Lung (tissue), 12 donors: ENCODE data around the gene ZNF750. TPM values are rescaled to one million over a fixed set of nuclear protein-coding genes. Genes with fewer than 3 reads are reported as not detected.

Experiments
- ATAC-seq: fragments of 200-7000 bp; cut with Tn5 transposase; one replicate; pipeline ENCODE4 v1.9.1; 2020; ENCODE audit warnings: moderate number of reproducible peaks; ENCODE audit not compliant: insufficient read depth, low FRiP score
- DNase-seq, 3 donors: peaks; one replicate each; pipeline ENCODE4 v3.0.0-alpha.2; 2013 to 2017
- H3K27ac ChIP-seq, 2 donors: one replicate each; pipeline ENCODE4 v1.5.1; 2013; ENCODE audit warnings: mild to moderate bottlenecking in 2 of 2, moderate library complexity in 2 of 2, control low read depth in 1 of 2, inconsistent platforms in 1 of 2, low read depth in 1 of 2, low read length in 1 of 2
- H3K27me3 ChIP-seq, 3 donors: one replicate each; pipeline ENCODE4 v1.5.1; 2013; ENCODE audit warnings: low read length in 2 of 3; ENCODE audit not compliant: control insufficient read depth in 3 of 3, insufficient read depth in 3 of 3
- H3K36me3 ChIP-seq, 4 donors: one replicate each; pipeline ENCODE4 v1.5.1; 2013; ENCODE audit warnings: low read length in 4 of 4, mild to moderate bottlenecking in 1 of 4, moderate library complexity in 1 of 4; ENCODE audit not compliant: control insufficient read depth in 4 of 4, insufficient read depth in 4 of 4
- H3K4me1 ChIP-seq, 5 donors: one replicate each; pipeline ENCODE4 v1.5.1; 2013; ENCODE audit warnings: low read length in 5 of 5, mild to moderate bottlenecking in 2 of 5, moderate library complexity in 1 of 5; ENCODE audit not compliant: control insufficient read depth in 5 of 5, insufficient read depth in 5 of 5
- H3K4me3 ChIP-seq: one replicate; pipeline ENCODE4 v1.5.1; 2013; ENCODE audit warnings: mild to moderate bottlenecking, control low read depth, moderate library complexity
- H3K9ac ChIP-seq, 2 donors: one replicate each; pipeline ENCODE4 v1.5.1; 2013; ENCODE audit warnings: low read length in 2 of 2, control low read depth in 1 of 2; ENCODE audit not compliant: insufficient read depth in 1 of 2
- H3K9me3 ChIP-seq, 4 donors: one replicate each; pipeline ENCODE4 v1.5.1; 2013; ENCODE audit warnings: low read length in 3 of 4, mild to moderate bottlenecking in 1 of 4, moderate library complexity in 1 of 4; ENCODE audit not compliant: control insufficient read depth in 4 of 4, insufficient read depth in 3 of 4
- CTCF ChIP-seq: IDR thresholded peaks from 2 replicates; pipeline ENCODE4 v1.5.1; 2012; ENCODE audit warnings: mild to moderate bottlenecking; ENCODE audit errors: control extremely low read depth, extremely low read depth
- WGBS, 2 donors: extraction: QIAGEN DNeasy Blood & Tissue Kit; methylation state at CpG; one replicate each; pipeline ENCODE4 v1.1.7; 2013; 5-methylcytosine and 5-hydroxymethylcytosine counted together
- polyA plus RNA-seq, 2 donors: library from polyadenylated mRNA; stranded (reverse); fragments of 200-250 nt; gene quantifications; one replicate each; pipeline ENCODE4 v1.2.1, GENCODE V29; 2013
- total RNA-seq, 2 donors: library from RNA; depleted of rRNA in 1 of 2; stranded (reverse); fragments of >200 nt in 1 of 2; gene quantifications; one replicate each; pipeline ENCODE4 v1.2.1, GENCODE V29; 2014 to 2021
- donor health status: control.
- donor health status: control.
- donor health status: Bipolar disorder and iron deficiency.
- donor health status: healthy.
- donor health status: DM: yes; HTN: yes; CAD: no.

ZNF750 gene
- total and polyA plus RNA-seq, 4 donors: 1.3 to 4.4 (median 1.9) TPM

DNA sequence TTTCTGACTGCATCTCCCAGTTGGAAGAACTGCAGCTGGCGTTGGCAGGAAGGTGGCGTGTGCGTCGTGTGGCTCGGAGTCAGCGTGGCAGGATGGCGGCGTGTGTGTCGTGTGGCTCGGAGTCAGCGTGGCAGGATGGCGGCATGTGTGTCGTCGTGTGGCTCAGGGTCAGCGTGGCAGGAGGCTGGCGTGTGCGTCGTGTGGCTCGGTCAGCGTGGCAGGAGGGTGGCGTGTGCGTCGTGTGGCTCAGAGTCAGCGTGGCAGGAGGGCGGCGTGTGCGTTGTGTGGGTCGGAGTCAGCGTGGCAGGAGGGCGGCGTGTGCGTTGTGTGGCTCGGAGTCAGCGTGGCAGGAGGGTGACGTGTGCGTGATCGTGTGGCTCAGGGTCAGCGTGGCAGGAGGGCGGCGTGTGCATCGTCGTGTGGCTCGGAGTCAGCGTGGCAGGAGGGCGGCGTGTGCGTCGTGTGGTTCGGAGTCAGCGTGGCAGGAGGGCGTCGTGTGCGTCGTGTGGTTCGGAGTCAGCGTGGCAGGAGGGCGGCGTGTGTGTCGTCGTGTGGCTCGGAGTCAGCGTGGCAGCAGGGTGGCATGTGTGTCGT, 38.3 kb downstream of the ZNF750 start:
- 97% methylated on average over 63 of the region's 63 CpGs for WGBS, 2 donors
- Histone ChIP-seq H3K4me3 (no peak overlapping the region), H3K4me1 (no peaks in the 10 kb centered on the region), H3K9ac (no peak overlapping the region), H3K9me3 (peaks cover 0 to 4% (median 0%) of the 10 kb centered on the region in 4 donors), H3K36me3 (peaks cover 0 to 17% (median 6%) of the 10 kb centered on the region in 4 donors), H3K27me3 (no peaks in the 10 kb centered on the region), H3K27ac (no peak overlapping the region)
- ATAC-seq: no peak
- DNase-seq: no peak
- TF ChIP-seq CTCF: no peak

DNA sequence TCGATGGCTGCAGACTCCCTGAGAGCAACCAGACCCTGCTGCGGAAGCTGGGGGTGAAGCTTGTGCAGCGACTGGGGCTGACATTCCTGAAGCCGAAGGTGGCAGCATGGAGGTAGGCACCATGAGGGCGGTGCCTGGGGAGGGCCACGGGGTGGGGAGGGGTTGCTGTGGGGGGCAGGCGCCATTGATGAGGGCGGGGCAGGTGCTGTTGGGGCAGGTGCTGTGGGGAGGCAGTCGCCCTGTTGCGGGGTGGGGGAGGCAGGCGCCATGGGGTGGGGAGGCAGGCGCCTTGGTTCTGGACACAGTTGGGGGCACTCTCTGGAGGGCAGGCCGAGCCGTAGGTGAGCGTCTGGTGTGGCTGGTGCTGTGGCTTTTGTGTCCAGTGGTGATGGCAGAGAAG, 38.9 kb downstream of the ZNF750 start:
- no peak overlapping the region for H3K27ac ChIP-seq
- ATAC-seq: no peak
- TF ChIP-seq CTCF: no peak
- H3K4me1 ChIP-seq: no peaks in the 10 kb centered on the region
- H3K9ac ChIP-seq: no peak overlapping the region
- DNase-seq: no peak
- no peaks in the 10 kb centered on the region for H3K27me3 ChIP-seq
- 97% methylated on average over 12 to 15 of the region's 15 CpGs for WGBS, 2 donors
- peaks cover 0 to 4% (median 0%) of the 10 kb centered on the region in 4 donors for H3K9me3 ChIP-seq
- H3K4me3 ChIP-seq: no peak overlapping the region
- H3K36me3 ChIP-seq: peaks cover 0 to 13% (median 6%) of the 10 kb centered on the region in 4 donors

GRCh38 chr17:82799591-82799990, 40.2 kb downstream of the ZNF750 start:
- WGBS, 2 donors: 95 to 96% methylated on average over 16 of the region's 16 CpGs
- Histone ChIP-seq H3K36me3 (peaks cover 0 to 17% (median 6%) of the 10 kb centered on the region in 4 donors), H3K27ac (no peak overlapping the region), H3K4me3 (no peak overlapping the region), H3K27me3 (no peaks in the 10 kb centered on the region), H3K4me1 (peaks cover 0 to 5% (median 0%) of the 10 kb centered on the region in 5 donors), H3K9ac (no peak overlapping the region), H3K9me3 (peaks cover 0 to 4% (median 0%) of the 10 kb centered on the region in 4 donors)
- DNase-seq (no peak), ATAC-seq (no peak)
- TF ChIP-seq CTCF: no peak

DNA sequence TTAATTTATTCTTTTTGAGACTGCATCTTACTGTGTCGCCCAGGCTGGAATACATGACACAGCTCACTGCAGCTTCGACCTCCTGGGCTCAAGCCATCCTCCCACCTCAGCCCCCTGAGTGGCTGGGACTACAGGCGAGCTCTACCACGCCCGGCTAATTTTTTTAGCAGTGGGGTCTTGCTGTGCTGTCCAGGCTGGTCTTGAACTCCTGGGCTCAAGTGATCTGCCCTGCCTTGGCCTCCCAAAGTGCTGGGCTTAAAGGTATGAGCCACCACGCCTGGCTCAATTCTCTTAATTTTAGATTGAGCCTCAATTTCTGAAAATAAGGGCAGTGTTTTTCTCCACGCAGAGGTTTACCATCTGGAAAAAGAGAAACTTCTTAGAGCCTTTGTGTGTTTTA, 41.1 kb downstream of the ZNF750 start:
- ATAC-seq: no peak
- peaks cover 0 to 5% (median 0%) of the 10 kb centered on the region in 5 donors for H3K4me1 ChIP-seq

More for the DNA sequence above, 41.1 kb downstream of the ZNF750 start:
- no peak for DNase-seq
- 98 to 99% methylated on average over 7 of the region's 7 CpGs for WGBS, 2 donors
- Histone ChIP-seq H3K9ac (no peak overlapping the region), H3K9me3 (peaks cover 0 to 4% (median 0%) of the 10 kb centered on the region in 4 donors), H3K27me3 (no peaks in the 10 kb centered on the region), H3K27ac (no peak overlapping the region), H3K36me3 (peaks cover 0 to 17% (median 6%) of the 10 kb centered on the region in 4 donors), H3K4me3 (no peak overlapping the region)
- no peak for TF ChIP-seq CTCF
